ELR (cell line): ENCODE results near the gene PHAF1.

Experiments
- DNase-seq: peaks from one replicate; pipeline ENCODE4 v3.0.0-alpha.2; 2015; ENCODE audit warnings: low read depth

Gene PHAF1

GRCh38 chr16:67195676-67196075 is 85.9 kb downstream of the PHAF1 start:
- no peak for DNase-seq

- no peak for DNase-seq
Observed at GRCh38 chr16:67196881-67197280, 87.1 kb downstream of the PHAF1 start.

GRCh38 chr16:67197704-67198103 is 88.0 kb downstream of the PHAF1 start:
- DNase-seq = no peak
